HUES48 (cell line): ENCODE results near the gene ATP2B3.

Experiments
- H3K27ac ChIP-seq: one replicate; pipeline ENCODE4 v1.7.0; 2013; ENCODE audit warnings: low read depth, low read length, inconsistent platforms
- H3K27me3 ChIP-seq: 2 replicates; pipeline ENCODE4 v1.6.1; 2013; ENCODE audit warnings: mild to moderate bottlenecking, low read length; ENCODE audit not compliant: control insufficient read depth, insufficient read depth
- H3K36me3 ChIP-seq: 2 replicates; pipeline ENCODE4 v1.6.1; 2013; ENCODE audit warnings: low read length; ENCODE audit not compliant: control insufficient read depth, insufficient read depth
- H3K4me1 ChIP-seq: 2 replicates; pipeline ENCODE4 v1.6.1; 2013; ENCODE audit warnings: mild to moderate bottlenecking, low read length; ENCODE audit not compliant: control insufficient read depth, insufficient read depth
- H3K4me3 ChIP-seq: 2 replicates; pipeline ENCODE4 v1.5.1; 2013; ENCODE audit warnings: mild to moderate bottlenecking, low read depth, low read length
- H3K9ac ChIP-seq: 2 replicates; pipeline ENCODE4 v1.6.1; 2013; ENCODE audit warnings: mild to moderate bottlenecking, low read depth, low read length, moderate library complexity
- H3K9me3 ChIP-seq: 2 replicates; pipeline ENCODE4 v1.6.1; 2013; ENCODE audit warnings: low read length; ENCODE audit not compliant: control insufficient read depth, insufficient read depth

ATP2B3 gene

GRCh38 chrX:153521034-153521433 lies 3.6 kb downstream of the ATP2B3 start:
- Histone ChIP-seq H3K27me3 (peaks cover 36% of the 10 kb centered on the region), H3K4me3 (no peak overlapping the region), H3K9me3 (peaks cover 39% of the 10 kb centered on the region; the same call in 1 of the 2 replicates), H3K36me3 (no peaks in the 10 kb centered on the region), H3K4me1 (no peaks in the 10 kb centered on the region), H3K27ac (no peak overlapping the region), H3K9ac (no peak overlapping the region)

- no peak overlapping the region for H3K27ac ChIP-seq
- H3K9me3 ChIP-seq, result peaks cover 45% of the 10 kb centered on the region
- no peaks in the 10 kb centered on the region for H3K4me1 ChIP-seq
- H3K36me3 ChIP-seq, result no peaks in the 10 kb centered on the region
- H3K4me3 ChIP-seq, result no peak overlapping the region
- H3K9ac ChIP-seq, result no peak overlapping the region
- H3K27me3 ChIP-seq, result peaks cover 24% of the 10 kb centered on the region
Measured at GRCh38 chrX:153522259-153522658, 4.8 kb downstream of the ATP2B3 start.

GRCh38 chrX:153523269-153523668 lies 5.8 kb downstream of the ATP2B3 start:
- Histone ChIP-seq H3K27me3 (peaks cover 16% of the 10 kb centered on the region), H3K4me1 (no peaks in the 10 kb centered on the region), H3K36me3 (no peaks in the 10 kb centered on the region), H3K9ac (no peak overlapping the region), H3K9me3 (peaks cover 54% of the 10 kb centered on the region), H3K4me3 (no peak overlapping the region), H3K27ac (no peak overlapping the region)

DNA sequence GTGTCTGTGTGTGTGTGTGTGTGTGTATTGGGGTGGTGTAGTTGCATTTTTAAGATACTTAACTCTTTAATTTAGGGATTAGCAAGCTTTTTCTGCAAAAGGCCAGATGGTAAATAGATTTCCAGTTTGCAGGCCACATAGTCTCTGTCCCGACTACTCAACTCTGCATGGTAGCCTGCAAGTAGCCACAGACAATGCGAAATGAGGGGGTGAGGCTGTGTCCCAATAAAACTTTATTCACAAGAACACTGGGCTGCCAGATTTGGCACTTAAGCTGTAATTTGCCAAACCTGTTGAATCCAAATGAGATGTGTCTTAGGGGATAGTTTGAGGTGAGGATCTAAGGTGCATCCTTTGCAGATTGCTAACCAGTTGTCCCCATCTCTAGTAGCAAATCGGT lies 6.8 kb downstream of the ATP2B3 start:
- H3K4me3 ChIP-seq, result no peak overlapping the region
- H3K9me3 ChIP-seq, result peaks cover 58% of the 10 kb centered on the region
- no peak overlapping the region for H3K9ac ChIP-seq
- H3K36me3 ChIP-seq, result no peaks in the 10 kb centered on the region
- H3K4me1 ChIP-seq, result no peaks in the 10 kb centered on the region
- H3K27ac ChIP-seq, result no peak overlapping the region
- peaks cover 6% of the 10 kb centered on the region for H3K27me3 ChIP-seq

- Histone ChIP-seq H3K27ac (no peak overlapping the region), H3K4me3 (no peak overlapping the region), H3K36me3 (no peaks in the 10 kb centered on the region), H3K4me1 (no peaks in the 10 kb centered on the region), H3K9ac (no peak overlapping the region), H3K27me3 (no peaks in the 10 kb centered on the region), H3K9me3 (peaks cover 61% of the 10 kb centered on the region)
Measured at GRCh38 chrX:153525451-153525850, 8.0 kb downstream of the ATP2B3 start.

DNA sequence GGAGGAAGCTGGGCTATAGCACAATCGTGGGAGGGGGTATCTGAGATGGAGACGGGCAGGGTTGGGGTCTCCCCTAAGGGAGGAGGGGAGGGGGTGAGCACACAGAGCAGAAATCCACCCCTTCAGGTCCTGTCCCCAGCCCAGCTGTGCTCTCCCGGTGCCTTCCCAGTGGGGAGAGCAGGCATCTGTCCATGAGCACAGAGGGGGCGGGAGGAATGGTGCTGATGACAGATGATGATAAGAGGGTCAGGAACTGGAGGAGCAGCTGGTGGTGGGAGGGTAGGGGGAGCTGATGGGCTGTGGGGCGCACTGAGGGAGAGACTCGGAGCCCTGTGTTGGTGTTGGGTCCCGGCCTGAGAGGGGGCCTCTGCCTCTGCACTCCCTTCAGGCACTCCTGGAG lies 8.6 kb downstream of the ATP2B3 start:
- peaks cover 56% of the 10 kb centered on the region for H3K9me3 ChIP-seq
- no peaks in the 10 kb centered on the region for H3K4me1 ChIP-seq
- H3K4me3 ChIP-seq, result no peak overlapping the region
- H3K9ac ChIP-seq, result no peak overlapping the region
- H3K36me3 ChIP-seq, result no peaks in the 10 kb centered on the region
- H3K27ac ChIP-seq, result no peak overlapping the region
- no peaks in the 10 kb centered on the region for H3K27me3 ChIP-seq

GRCh38 chrX:153526801-153527200 lies 9.4 kb downstream of the ATP2B3 start:
- no peak overlapping the region for H3K27ac ChIP-seq
- no peak overlapping the region for H3K9ac ChIP-seq
- H3K9me3 ChIP-seq, result peaks cover 53% of the 10 kb centered on the region
- no peaks in the 10 kb centered on the region for H3K4me1 ChIP-seq
- no peak overlapping the region for H3K4me3 ChIP-seq
- no peaks in the 10 kb centered on the region for H3K36me3 ChIP-seq
- H3K27me3 ChIP-seq, result no peaks in the 10 kb centered on the region

DNA sequence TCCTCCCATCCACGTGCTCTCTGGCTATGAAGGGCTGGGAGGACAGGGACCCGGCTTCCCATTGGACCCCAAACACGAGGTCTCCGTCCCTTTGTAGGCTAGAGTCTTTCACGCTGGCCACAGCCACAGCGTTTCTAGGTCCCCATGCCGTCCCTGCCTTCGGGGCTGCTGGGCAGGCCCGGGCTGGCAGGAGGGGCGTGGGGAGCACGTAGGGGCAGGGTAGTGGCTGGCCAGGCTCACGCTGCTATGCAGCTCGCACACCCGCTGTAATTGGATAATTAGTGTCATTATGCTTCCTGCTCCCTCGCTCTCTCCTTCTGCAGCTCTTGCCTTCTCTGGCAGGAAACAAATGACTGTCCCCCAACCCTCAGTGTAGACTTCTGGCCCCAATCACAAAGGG lies 9.8 kb downstream of the ATP2B3 start:
- Histone ChIP-seq H3K27me3 (no peaks in the 10 kb centered on the region), H3K9ac (no peak overlapping the region), H3K36me3 (no peaks in the 10 kb centered on the region), H3K9me3 (peaks cover 53% of the 10 kb centered on the region), H3K27ac (no peak overlapping the region), H3K4me1 (no peaks in the 10 kb centered on the region), H3K4me3 (no peak overlapping the region)

GRCh38 chrX:153530411-153531129 lies 13.1 kb downstream of the ATP2B3 start:
- Histone ChIP-seq H3K36me3 (no peaks in the 10 kb centered on the region), H3K4me1 (no peaks in the 10 kb centered on the region), H3K9ac (no peak overlapping the region), H3K27ac (no peak overlapping the region), H3K9me3 (peaks cover 43% of the 10 kb centered on the region), H3K27me3 (no peaks in the 10 kb centered on the region), H3K4me3 (no peak overlapping the region)

DNA sequence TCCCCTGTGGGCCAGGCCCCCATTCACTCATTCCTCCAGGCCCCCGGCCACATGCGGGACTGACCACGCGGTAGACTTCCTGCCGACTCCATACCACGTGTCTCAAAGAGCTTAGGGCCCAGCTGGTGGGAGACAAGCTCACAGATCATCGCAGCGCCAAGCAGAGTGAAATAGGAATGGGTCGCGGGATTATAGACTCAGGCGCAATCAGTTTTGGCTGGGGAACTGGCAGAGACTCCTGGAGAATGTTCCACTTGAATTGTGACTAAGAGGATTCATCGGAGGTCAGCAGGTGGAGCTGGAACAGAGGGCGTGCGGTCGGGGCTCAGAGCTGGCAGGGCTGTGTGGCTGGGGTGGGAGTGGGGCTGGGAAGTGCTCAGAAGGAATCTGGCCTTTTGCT lies 15.6 kb downstream of the ATP2B3 start:
- H3K27ac ChIP-seq, result no peak overlapping the region
- H3K27me3 ChIP-seq, result no peaks in the 10 kb centered on the region
- H3K9ac ChIP-seq, result no peak overlapping the region
- no peak overlapping the region for H3K4me3 ChIP-seq
- H3K36me3 ChIP-seq, result no peaks in the 10 kb centered on the region
- no peaks in the 10 kb centered on the region for H3K4me1 ChIP-seq
- H3K9me3 ChIP-seq, result peaks cover 43% of the 10 kb centered on the region

DNA sequence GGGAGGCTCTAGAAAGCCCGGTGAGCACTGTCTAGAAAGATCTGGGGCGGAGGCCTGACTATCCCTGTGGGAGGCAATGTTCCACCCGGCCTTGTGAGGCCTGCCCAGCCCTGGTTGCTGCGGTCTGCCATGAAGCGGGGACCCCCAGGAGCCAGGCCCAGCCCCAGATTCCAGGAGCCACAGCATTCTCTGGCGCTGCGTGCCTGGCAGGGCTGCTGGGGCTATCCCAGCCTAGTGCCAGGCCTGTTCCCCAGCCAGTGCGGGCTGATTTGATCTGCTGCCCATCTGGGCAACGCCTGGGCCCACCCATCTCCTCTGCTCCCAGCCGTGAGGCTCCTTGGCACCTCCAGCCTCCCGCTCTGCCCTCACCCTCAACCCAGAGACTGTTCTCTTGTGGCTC lies 19.6 kb downstream of the ATP2B3 start:
- Histone ChIP-seq H3K9ac (no peak overlapping the region), H3K27ac (no peak overlapping the region), H3K4me1 (no peaks in the 10 kb centered on the region), H3K27me3 (no peaks in the 10 kb centered on the region), H3K36me3 (no peaks in the 10 kb centered on the region), H3K9me3 (peaks cover 44% of the 10 kb centered on the region), H3K4me3 (no peak overlapping the region)
